HG02852 (cell line): ENCODE measurements around the gene MFAP3L.

Experiments
- ATAC-seq: cut with Tn5 transposase; IDR thresholded peaks from one replicate; pipeline ENCODE4 v1.9.1; 2021; ENCODE audit warnings: mild to moderate bottlenecking, moderate library complexity; ENCODE audit not compliant: unreplicated experiment

Gene MFAP3L

GRCh38 chr4:170025523-170026252 is 507 bp downstream of the MFAP3L start:
- no peak for ATAC-seq

- ATAC-seq, result no peak
These were observed 4.0 kb downstream of the MFAP3L start for GRCh38 chr4:170022211-170022610.

GRCh38 chr4:170017252-170017651 is 8.9 kb downstream of the MFAP3L start:
- no peak for ATAC-seq

- no peak for ATAC-seq
These were observed 10.9 kb downstream of the MFAP3L start for GRCh38 chr4:170015285-170015684.

- no peak for ATAC-seq
These were observed 11.7 kb downstream of the MFAP3L start for GRCh38 chr4:170014359-170015011.

- no peak for ATAC-seq
These were observed 13.6 kb downstream of the MFAP3L start for GRCh38 chr4:170012629-170012958.

GRCh38 chr4:170011921-170012628 is 14.1 kb downstream of the MFAP3L start:
- no peak for ATAC-seq

GRCh38 chr4:170009291-170009690 is 16.9 kb downstream of the MFAP3L start:
- ATAC-seq, result no peak

- ATAC-seq, result no peak
These were observed 17.4 kb downstream of the MFAP3L start for GRCh38 chr4:170008801-170009200.

- no peak for ATAC-seq
These were observed 17.8 kb downstream of the MFAP3L start for GRCh38 chr4:170008371-170008770.

GRCh38 chr4:170007113-170007512 is 19.1 kb downstream of the MFAP3L start:
- ATAC-seq, result no peak

GRCh38 chr4:170005472-170005871 is 20.7 kb downstream of the MFAP3L start:
- no peak for ATAC-seq

- ATAC-seq, result no peak
These were observed 21.4 kb downstream of the MFAP3L start for GRCh38 chr4:170004651-170005295.

- ATAC-seq, result peak; percentile 59
These were observed 22.8 kb downstream of the MFAP3L start for GRCh38 chr4:170003071-170004070.

- ATAC-seq, result no peak
These were observed 24.4 kb downstream of the MFAP3L start for GRCh38 chr4:170001745-170002267.

GRCh38 chr4:170001011-170001744 is 25.0 kb downstream of the MFAP3L start:
- no peak for ATAC-seq

- ATAC-seq, result no peak
These were observed 26.3 kb downstream of the MFAP3L start for GRCh38 chr4:169999923-170000322.

GRCh38 chr4:169998981-169999380 is 27.2 kb downstream of the MFAP3L start:
- ATAC-seq, result no peak
